ENCODE results near the gene STH. TPM values are rescaled to one million over a fixed set of nuclear protein-coding genes. Genes with fewer than 3 reads are reported as not detected.

Gene STH
- total RNA-seq, 1 experiment from 2014 or later, result not detected

- Histone ChIP-seq H3K9me3 (no peaks in the 10 kb centered on the region), H3K36me3 (no peaks in the 10 kb centered on the region), H3K4me3 (no peak overlapping the region), H3K27me3 (peaks cover 37% of the 10 kb centered on the region)
- no peak for DNase-seq
Measured at GRCh38 chr17:45963283-45963682, 35.8 kb upstream of the STH start.

DNA sequence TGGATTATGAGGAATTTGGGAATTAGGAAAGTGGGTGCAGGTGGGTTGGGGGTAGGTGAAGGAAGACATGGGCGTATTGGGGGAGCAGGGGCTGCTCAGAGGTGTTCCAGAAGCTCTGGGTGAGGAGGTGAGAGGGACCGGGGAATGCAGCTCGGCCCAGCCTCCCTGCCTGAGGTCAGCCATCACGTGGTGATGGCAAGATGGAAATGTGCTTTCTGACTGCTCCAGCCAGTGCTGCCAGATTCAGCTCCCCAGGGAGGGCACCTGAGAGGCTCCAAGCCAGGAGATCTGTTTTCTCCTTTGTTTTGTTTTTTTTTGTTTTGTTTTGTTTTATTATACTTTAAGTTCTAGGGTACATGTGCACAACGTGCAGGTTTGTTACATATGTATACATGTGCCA lies 35.2 kb upstream of the STH start:
- DNase-seq, result no peak

DNA sequence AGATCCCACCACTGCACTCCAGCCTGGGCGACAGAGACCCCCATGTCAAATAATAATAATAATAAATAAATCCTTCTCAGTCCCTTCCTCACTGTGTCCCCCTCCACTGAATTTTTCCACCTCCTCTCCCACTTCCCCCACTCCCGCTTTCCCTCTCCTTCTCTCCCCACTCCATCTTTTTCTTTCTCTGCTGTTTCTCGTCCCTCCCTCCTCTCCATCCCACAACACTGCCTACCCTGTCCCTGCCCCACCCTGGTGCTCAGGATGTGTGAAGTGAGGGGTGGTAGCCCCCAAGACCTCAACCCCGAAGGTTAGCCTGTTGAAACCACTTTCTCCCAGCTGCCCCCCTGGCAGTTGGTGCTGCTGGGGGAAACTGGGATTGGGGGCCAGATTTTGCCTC lies 34.4 kb upstream of the STH start:
- Histone ChIP-seq H3K9me3 (no peaks in the 10 kb centered on the region), H3K27me3 (peaks cover 44% of the 10 kb centered on the region)
- DNase-seq, result no peak

More for the DNA sequence above, 35.2 kb upstream of the STH start:
- peaks cover 43% of the 10 kb centered on the region for H3K27me3 ChIP-seq
- H3K9me3 ChIP-seq, result no peaks in the 10 kb centered on the region
- H3K36me3 ChIP-seq, result no peaks in the 10 kb centered on the region
- no peak overlapping the region for H3K4me3 ChIP-seq

GRCh38 chr17:45965812-45966211 lies 33.2 kb upstream of the STH start:
- no peaks in the 10 kb centered on the region for H3K36me3 ChIP-seq
- no peak overlapping the region for H3K4me3 ChIP-seq
- no peak for DNase-seq
- H3K27me3 ChIP-seq, result peaks cover 46% of the 10 kb centered on the region
- no peaks in the 10 kb centered on the region for H3K9me3 ChIP-seq

More for the DNA sequence above, 34.4 kb upstream of the STH start:
- H3K4me3 ChIP-seq, result no peak overlapping the region
- H3K36me3 ChIP-seq, result no peaks in the 10 kb centered on the region

DNA sequence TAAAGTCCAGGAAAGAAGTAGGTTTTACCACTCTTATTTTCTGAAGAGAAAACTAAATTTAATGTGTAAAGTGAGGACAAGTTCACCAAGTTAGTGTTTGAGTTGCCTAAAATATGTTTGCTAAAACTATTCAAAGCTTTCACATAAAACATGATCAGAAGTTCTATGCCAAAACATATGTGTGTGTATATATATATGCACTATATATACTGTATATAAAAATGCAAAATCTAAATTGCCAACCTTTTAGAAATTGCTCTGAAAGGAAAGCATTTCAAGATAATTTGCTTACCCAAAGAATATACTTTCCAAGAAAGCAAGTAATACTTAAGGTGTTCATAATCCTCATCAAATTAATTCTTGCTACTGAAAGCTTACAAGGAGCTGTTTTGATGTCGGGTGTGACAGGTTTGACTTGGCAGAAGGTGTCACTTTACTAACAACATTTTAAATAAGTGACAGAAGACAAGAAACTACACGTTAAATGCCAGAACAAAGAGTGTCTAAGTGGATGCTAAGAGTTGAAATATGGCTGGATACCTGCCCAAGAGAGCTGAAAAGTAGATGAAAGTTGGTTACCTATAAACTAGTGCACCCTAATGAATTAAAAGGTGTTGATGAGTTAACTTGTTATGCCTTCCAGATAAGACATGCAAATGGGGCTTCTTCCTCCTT lies 32.3 kb upstream of the STH start:
- Histone ChIP-seq H3K36me3 (no peaks in the 10 kb centered on the region), H3K4me3 (no peak overlapping the region)
- no peak for DNase-seq

DNA sequence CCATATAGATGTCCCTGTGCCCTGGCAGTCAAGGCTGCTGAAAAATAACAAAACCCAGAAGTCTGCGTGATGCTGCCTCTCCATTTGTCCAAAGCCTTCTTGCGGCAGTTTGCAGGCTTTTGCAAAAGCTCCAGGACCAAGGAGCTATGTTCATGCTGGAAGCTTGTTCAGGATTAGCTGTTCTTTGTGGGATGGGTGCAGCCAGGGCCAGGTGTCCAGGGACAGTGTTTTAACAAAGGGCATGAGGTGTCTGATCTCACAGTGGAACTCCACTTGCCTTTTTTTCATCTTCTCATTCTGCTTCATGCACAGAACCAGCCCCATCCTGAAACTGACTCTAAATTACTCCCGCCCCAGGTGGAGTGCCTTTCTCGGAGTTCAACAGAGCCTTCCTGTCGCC lies 31.7 kb upstream of the STH start:
- H3K9me3 ChIP-seq, result no peaks in the 10 kb centered on the region
- H3K4me3 ChIP-seq, result no peak overlapping the region
- no peak for DNase-seq
- H3K27me3 ChIP-seq, result peaks cover 46% of the 10 kb centered on the region
- no peaks in the 10 kb centered on the region for H3K36me3 ChIP-seq

More for the DNA sequence above, 32.3 kb upstream of the STH start:
- H3K9me3 ChIP-seq, result no peaks in the 10 kb centered on the region
- peaks cover 46% of the 10 kb centered on the region for H3K27me3 ChIP-seq

DNA sequence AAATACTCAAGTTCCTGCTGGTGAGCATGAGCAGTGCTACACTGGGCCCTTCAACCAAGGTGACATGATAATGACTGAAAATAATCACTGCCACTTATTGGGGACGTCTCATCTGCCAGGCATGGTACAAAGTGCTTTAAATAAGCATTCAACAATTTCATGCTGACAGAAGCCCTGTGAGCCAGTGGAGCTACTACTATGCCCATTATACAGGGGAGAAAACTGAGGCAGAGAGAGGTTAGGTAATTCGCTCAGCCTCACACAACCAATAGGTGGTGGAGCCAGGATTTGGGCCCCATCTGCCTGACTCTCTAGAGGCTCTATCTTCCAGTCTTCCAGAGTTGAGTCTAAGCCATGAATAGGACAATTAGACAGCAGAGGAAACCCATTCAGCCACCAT lies 30.3 kb upstream of the STH start:
- DNase-seq, result no peak
- Histone ChIP-seq H3K27me3 (peaks cover 46% of the 10 kb centered on the region), H3K9me3 (no peaks in the 10 kb centered on the region), H3K36me3 (no peaks in the 10 kb centered on the region), H3K4me3 (no peak overlapping the region)

DNA sequence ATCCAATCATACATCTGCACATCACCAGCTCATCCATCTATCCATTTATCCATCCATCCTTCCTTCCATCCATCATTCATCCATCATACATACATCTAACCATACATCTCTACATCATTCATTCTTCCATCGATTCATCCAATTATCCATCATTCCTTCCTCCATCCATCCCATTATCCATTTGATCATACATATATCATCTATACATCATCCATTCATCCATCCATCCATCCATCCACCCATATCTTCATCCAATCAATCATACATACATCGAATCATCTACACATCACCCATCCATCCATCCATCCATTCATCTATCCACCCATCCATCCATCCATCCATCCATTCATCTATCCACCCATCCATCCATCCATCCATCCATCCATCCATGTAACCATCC lies 29.3 kb upstream of the STH start:
- no peaks in the 10 kb centered on the region for H3K9me3 ChIP-seq
- no peak for DNase-seq
- no peak overlapping the region for H3K4me3 ChIP-seq
- peaks cover 45% of the 10 kb centered on the region for H3K27me3 ChIP-seq
- no peaks in the 10 kb centered on the region for H3K36me3 ChIP-seq

DNA sequence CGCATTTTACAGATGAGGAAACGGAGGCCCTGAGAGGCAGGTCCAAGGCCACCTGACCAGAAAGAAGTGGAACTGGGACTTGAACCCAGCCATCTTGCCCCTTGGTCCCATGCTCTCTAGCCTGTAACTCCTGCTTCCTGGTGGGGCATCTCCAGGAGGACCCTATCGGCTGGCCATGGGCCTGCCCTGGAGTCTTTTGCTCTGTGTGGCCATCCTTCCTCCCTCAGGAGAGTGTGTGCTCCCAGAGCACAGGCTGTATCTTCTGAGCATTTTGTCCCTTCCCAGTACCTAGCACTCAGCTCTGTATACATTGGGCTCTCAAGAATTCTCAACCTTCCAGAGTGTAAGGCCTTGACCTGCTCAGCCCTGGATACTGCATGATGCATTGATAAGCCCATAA lies 28.4 kb upstream of the STH start:
- no peak overlapping the region for H3K4me3 ChIP-seq
- no peak for DNase-seq
- no peaks in the 10 kb centered on the region for H3K9me3 ChIP-seq
- H3K27me3 ChIP-seq, result peaks cover 36% of the 10 kb centered on the region
- no peaks in the 10 kb centered on the region for H3K36me3 ChIP-seq

DNA sequence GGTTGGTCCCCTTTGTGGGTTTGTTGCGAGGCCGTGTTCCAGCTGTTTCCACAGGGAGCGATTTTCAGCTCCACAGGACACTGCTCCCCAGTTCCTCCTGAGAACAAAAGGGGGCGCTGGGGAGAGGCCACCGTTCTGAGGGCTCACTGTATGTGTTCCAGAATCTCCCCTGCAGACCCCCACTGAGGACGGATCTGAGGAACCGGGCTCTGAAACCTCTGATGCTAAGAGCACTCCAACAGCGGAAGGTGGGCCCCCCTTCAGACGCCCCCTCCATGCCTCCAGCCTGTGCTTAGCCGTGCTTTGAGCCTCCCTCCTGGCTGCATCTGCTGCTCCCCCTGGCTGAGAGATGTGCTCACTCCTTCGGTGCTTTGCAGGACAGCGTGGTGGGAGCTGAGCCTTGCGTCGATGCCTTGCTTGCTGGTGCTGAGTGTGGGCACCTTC lies 27.3 kb upstream of the STH start:
- H3K4me3 ChIP-seq, result no peak overlapping the region
- no peak for DNase-seq
- H3K27me3 ChIP-seq, result peaks cover 25% of the 10 kb centered on the region

GRCh38 chr17:45972531-45972930 lies 26.5 kb upstream of the STH start:
- peaks cover 17% of the 10 kb centered on the region for H3K27me3 ChIP-seq
- no peak for DNase-seq

More for the DNA sequence above, 27.3 kb upstream of the STH start:
- H3K36me3 ChIP-seq, result no peaks in the 10 kb centered on the region
- H3K9me3 ChIP-seq, result no peaks in the 10 kb centered on the region

GRCh38 chr17:45973099-45973780 lies 25.8 kb upstream of the STH start:
- DNase-seq, result no peak
- H3K27me3 ChIP-seq, result peaks cover 10% of the 10 kb centered on the region
- H3K4me3 ChIP-seq, result no peak overlapping the region
- no peaks in the 10 kb centered on the region for H3K9me3 ChIP-seq
- H3K36me3 ChIP-seq, result no peaks in the 10 kb centered on the region

More at GRCh38 chr17:45972531-45972930, 26.5 kb upstream of the STH start:
- H3K4me3 ChIP-seq, result no peak overlapping the region
- no peaks in the 10 kb centered on the region for H3K9me3 ChIP-seq
- no peaks in the 10 kb centered on the region for H3K36me3 ChIP-seq

GRCh38 chr17:45973946-45974859 lies 24.8 kb upstream of the STH start:
- no peak for DNase-seq
- no peaks in the 10 kb centered on the region for H3K36me3 ChIP-seq
- no peak overlapping the region for H3K4me3 ChIP-seq
- no peaks in the 10 kb centered on the region for H3K9me3 ChIP-seq
- peaks cover 3% of the 10 kb centered on the region for H3K27me3 ChIP-seq

GRCh38 chr17:45974916-45975630 lies 24.0 kb upstream of the STH start:
- no peaks in the 10 kb centered on the region; the same call in 1 of the 2 replicates for H3K27me3 ChIP-seq

DNA sequence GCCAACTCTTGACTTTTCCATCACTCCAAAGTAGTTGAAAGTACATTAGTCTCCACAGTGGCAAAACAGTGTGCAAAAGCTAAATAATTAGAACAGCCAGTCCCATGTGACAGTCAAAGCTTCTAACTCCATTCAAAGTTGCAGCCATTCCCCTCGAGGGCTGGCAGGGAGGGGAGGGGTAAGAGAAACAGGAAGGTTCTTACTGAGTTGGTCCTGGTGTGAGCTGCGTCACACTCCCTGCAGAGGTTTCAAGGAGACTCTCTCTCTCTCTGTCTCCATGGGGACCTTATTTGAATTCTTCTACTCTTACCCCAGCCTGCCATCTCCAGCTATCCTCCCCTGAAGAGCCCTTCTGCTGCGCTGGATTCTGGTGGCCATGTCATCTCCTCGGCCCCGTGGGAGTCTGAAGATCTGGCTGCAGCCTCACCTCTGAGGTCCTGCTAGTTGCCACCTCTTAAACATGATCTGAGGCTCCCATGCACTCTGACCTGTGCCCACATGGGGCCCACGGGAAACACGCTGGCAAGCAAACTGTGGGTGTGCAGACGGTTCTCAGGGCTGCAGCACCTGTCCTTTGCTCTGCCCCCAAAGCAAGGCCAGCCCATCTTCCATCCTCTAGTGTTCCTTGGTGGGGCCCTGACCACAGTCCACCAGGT lies 23.3 kb upstream of the STH start:
- H3K27me3 ChIP-seq, result no peaks in the 10 kb centered on the region; the same call in 1 of the 2 replicates
- H3K4me3 ChIP-seq, result no peak overlapping the region
- no peaks in the 10 kb centered on the region for H3K9me3 ChIP-seq
- DNase-seq, result no peak
- H3K36me3 ChIP-seq, result no peaks in the 10 kb centered on the region

More at GRCh38 chr17:45974916-45975630, 24.0 kb upstream of the STH start:
- H3K4me3 ChIP-seq, result no peak overlapping the region
- H3K36me3 ChIP-seq, result no peaks in the 10 kb centered on the region
- no peak for DNase-seq
- no peaks in the 10 kb centered on the region for H3K9me3 ChIP-seq

- H3K36me3 ChIP-seq, result no peaks in the 10 kb centered on the region
- no peak for DNase-seq
Measured at GRCh38 chr17:45976391-45976754, 22.7 kb upstream of the STH start.

More at GRCh38 chr17:45976391-45976754, 22.7 kb upstream of the STH start:
- H3K9me3 ChIP-seq, result no peaks in the 10 kb centered on the region
- no peaks in the 10 kb centered on the region for H3K27me3 ChIP-seq
- no peak overlapping the region for H3K4me3 ChIP-seq
